Lung (tissue), 12 donors: ENCODE measurements around the gene TENM4. TPM values are rescaled to one million over a fixed set of nuclear protein-coding genes. Genes with fewer than 3 reads are reported as not detected.
A peak's percentile ranks its signal among the peaks of the same experiment; 100 is the strongest.

Experiments
- ATAC-seq: fragments of 200-7000 bp; cut with Tn5 transposase; one replicate; pipeline ENCODE4 v1.9.1; 2020; ENCODE audit warnings: moderate number of reproducible peaks; ENCODE audit not compliant: insufficient read depth, low FRiP score
- DNase-seq, 3 donors: peaks; one replicate each; pipeline ENCODE4 v3.0.0-alpha.2; 2013 to 2017
- H3K27ac ChIP-seq, 2 donors: one replicate each; pipeline ENCODE4 v1.5.1; 2013; ENCODE audit warnings: mild to moderate bottlenecking in 2 of 2, moderate library complexity in 2 of 2, control low read depth in 1 of 2, inconsistent platforms in 1 of 2, low read depth in 1 of 2, low read length in 1 of 2
- H3K27me3 ChIP-seq, 3 donors: one replicate each; pipeline ENCODE4 v1.5.1; 2013; ENCODE audit warnings: low read length in 2 of 3; ENCODE audit not compliant: control insufficient read depth in 3 of 3, insufficient read depth in 3 of 3
- H3K36me3 ChIP-seq, 4 donors: one replicate each; pipeline ENCODE4 v1.5.1; 2013; ENCODE audit warnings: low read length in 4 of 4, mild to moderate bottlenecking in 1 of 4, moderate library complexity in 1 of 4; ENCODE audit not compliant: control insufficient read depth in 4 of 4, insufficient read depth in 4 of 4
- H3K4me1 ChIP-seq, 5 donors: one replicate each; pipeline ENCODE4 v1.5.1; 2013; ENCODE audit warnings: low read length in 5 of 5, mild to moderate bottlenecking in 2 of 5, moderate library complexity in 1 of 5; ENCODE audit not compliant: control insufficient read depth in 5 of 5, insufficient read depth in 5 of 5
- H3K4me3 ChIP-seq: one replicate; pipeline ENCODE4 v1.5.1; 2013; ENCODE audit warnings: mild to moderate bottlenecking, control low read depth, moderate library complexity
- H3K9ac ChIP-seq, 2 donors: one replicate each; pipeline ENCODE4 v1.5.1; 2013; ENCODE audit warnings: low read length in 2 of 2, control low read depth in 1 of 2; ENCODE audit not compliant: insufficient read depth in 1 of 2
- H3K9me3 ChIP-seq, 4 donors: one replicate each; pipeline ENCODE4 v1.5.1; 2013; ENCODE audit warnings: low read length in 3 of 4, mild to moderate bottlenecking in 1 of 4, moderate library complexity in 1 of 4; ENCODE audit not compliant: control insufficient read depth in 4 of 4, insufficient read depth in 3 of 4
- WGBS, 2 donors: extraction: QIAGEN DNeasy Blood & Tissue Kit; methylation state at CpG; one replicate each; pipeline ENCODE4 v1.1.7; 2013; 5-methylcytosine and 5-hydroxymethylcytosine counted together
- polyA plus RNA-seq, 2 donors: library from polyadenylated mRNA; stranded (reverse); fragments of 200-250 nt; gene quantifications; one replicate each; pipeline ENCODE4 v1.2.1, GENCODE V29; 2013
- total RNA-seq, 2 donors: library from RNA; depleted of rRNA in 1 of 2; stranded (reverse); fragments of >200 nt in 1 of 2; gene quantifications; one replicate each; pipeline ENCODE4 v1.2.1, GENCODE V29; 2014 to 2021
- TF ChIP-seq, protein P1 (sequence below): IDR thresholded peaks from 2 replicates; pipeline ENCODE4 v1.5.1; 2012; ENCODE audit warnings: mild to moderate bottlenecking; ENCODE audit errors: control extremely low read depth, extremely low read depth
- donor health status: control.
- donor health status: control.
- donor health status: Bipolar disorder and iron deficiency.
- donor health status: healthy.
- donor health status: DM: yes; HTN: yes; CAD: no.

The TENM4 gene
- total and polyA plus RNA-seq, 4 donors = 0.28 to 16.4 (median 3.2) TPM

DNA sequence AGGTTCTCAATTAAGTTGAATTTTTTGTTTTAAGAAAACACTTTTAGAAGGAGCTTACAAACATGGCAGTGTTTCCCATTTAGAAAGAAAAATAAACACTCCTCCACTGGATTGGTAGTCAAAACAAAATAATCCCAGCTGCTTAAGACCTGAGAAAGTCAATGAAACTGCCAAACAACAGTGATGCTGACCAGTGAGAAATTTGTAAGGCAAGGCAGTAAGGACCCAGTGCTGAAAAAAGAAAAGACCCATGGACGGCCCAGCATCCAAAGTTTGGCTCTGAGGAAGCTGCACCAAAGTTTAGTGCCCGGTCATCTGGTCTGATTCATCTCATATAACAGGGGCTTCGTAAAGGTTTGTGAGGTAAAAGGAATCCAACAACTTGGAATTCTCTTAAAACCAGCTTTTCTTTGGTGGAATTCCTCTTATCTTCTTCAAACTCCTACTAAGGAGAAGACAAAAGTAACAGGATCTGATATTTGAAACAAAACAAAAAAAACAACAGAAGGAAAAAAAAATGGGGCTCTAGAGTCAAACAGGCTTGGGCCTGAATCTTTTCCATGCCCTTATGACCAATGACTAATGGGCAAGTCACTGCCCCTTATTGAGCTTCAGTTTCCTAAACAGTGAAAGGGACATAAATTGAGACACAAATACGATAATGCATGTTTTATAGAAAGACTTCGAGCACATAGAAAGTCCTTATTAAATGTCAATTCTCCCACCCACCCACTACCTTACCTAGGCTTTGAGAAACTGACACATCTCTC is 483.2 kb downstream of the TENM4 start:
- ATAC-seq (no peak), DNase-seq (peak in 2 of 3 donors; percentile 65 to 69)
- Histone ChIP-seq H3K27me3 (no peaks in the 10 kb centered on the region), H3K27ac (no peak overlapping the region), H3K4me1 (peaks cover 3 to 58% (median 6%) of the 10 kb centered on the region in 5 donors), H3K36me3 (no peaks in the 10 kb centered on the region), H3K9me3 (peaks cover 0 to 3% (median 0%) of the 10 kb centered on the region in 4 donors), H3K4me3 (no peak overlapping the region), H3K9ac (no peak overlapping the region)
- TF ChIP-seq, protein P1, sequence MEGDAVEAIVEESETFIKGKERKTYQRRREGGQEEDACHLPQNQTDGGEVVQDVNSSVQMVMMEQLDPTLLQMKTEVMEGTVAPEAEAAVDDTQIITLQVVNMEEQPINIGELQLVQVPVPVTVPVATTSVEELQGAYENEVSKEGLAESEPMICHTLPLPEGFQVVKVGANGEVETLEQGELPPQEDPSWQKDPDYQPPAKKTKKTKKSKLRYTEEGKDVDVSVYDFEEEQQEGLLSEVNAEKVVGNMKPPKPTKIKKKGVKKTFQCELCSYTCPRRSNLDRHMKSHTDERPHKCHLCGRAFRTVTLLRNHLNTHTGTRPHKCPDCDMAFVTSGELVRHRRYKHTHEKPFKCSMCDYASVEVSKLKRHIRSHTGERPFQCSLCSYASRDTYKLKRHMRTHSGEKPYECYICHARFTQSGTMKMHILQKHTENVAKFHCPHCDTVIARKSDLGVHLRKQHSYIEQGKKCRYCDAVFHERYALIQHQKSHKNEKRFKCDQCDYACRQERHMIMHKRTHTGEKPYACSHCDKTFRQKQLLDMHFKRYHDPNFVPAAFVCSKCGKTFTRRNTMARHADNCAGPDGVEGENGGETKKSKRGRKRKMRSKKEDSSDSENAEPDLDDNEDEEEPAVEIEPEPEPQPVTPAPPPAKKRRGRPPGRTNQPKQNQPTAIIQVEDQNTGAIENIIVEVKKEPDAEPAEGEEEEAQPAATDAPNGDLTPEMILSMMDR = no peak
- WGBS, 2 donors = 71 to 75% methylated on average over 5 of the region's 5 CpGs

DNA sequence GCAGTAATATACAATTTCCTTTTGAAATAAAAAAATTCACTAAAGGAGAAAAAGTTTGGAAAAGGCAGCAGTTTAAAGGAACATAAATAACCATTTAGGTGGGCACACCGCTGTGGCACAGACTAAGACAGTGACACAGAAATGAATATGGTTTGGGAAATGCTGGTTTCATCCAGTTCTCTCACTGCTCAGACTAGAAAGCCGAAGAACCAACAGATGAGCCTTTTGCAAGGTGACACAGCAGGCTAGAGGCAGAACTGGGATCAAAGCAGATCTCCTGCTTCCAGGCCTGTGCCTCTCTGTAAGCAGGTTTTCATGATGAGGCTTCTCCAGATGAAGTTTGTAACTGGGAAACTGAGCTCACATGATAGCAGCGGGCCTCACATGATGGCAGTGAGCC is 486.1 kb downstream of the TENM4 start:
- WGBS, 2 donors = 90 to 93% methylated on average over 3 of the region's 3 CpGs
- Histone ChIP-seq H3K9me3 (no peaks in the 10 kb centered on the region), H3K27ac (no peak overlapping the region), H3K36me3 (no peaks in the 10 kb centered on the region), H3K27me3 (no peaks in the 10 kb centered on the region), H3K4me1 (peaks cover 0 to 48% (median 7%) of the 10 kb centered on the region in 5 donors), H3K4me3 (no peak overlapping the region), H3K9ac (no peak overlapping the region)
- DNase-seq (no peak), ATAC-seq (no peak)
- TF ChIP-seq, protein P1 = no peak

DNA sequence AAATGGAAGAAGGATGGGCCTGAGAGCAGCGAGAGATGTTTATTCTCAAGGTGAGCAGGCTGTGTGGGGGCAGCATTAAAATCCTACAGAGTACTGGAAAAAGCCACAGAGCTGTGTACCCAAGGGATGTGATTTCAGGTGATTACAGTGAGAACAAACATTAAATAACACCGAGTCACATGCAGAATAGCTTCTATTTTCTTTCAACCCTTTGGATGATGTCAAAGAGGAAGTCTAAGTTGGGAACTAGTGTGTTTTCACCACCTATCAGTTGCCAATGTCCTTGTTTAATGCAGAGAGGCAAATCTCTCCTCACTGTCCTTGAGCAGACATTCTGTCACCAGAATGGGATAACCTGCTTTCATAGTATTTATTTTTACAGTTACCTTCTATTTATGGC is 486.6 kb downstream of the TENM4 start:
- WGBS, 2 donors = 30 to 43% methylated on average over 2 of the region's 2 CpGs
- H3K9ac ChIP-seq = no peak overlapping the region
- DNase-seq = no peak
- H3K36me3 ChIP-seq = no peaks in the 10 kb centered on the region
- H3K4me1 ChIP-seq = peaks cover 0 to 48% (median 7%) of the 10 kb centered on the region in 5 donors
- H3K4me3 ChIP-seq = no peak overlapping the region
- H3K27ac ChIP-seq = no peak overlapping the region
- ATAC-seq = no peak
- no peaks in the 10 kb centered on the region for H3K9me3 ChIP-seq
- TF ChIP-seq, protein P1 = no peak
- H3K27me3 ChIP-seq = no peaks in the 10 kb centered on the region
